Measurements from ENCODE around the gene AK5.

The AK5 gene

GRCh38 chr1:77539519-77540142, 257.8 kb downstream of the AK5 start:
- no peak overlapping the region for H3K4me3 ChIP-seq
- peak overlapping the region in 1 of 2 donors; percentile 66 for H3K27ac ChIP-seq

GRCh38 chr1:77540501-77541161, 258.8 kb downstream of the AK5 start:
- no peak for TF ChIP-seq CTCF (IDR thresholded peaks at IDR 0.05)
- Histone ChIP-seq H3K27ac (no peak overlapping the region), H3K4me3 (no peak overlapping the region)
- no peak for DNase-seq (ENCODE audit: low spot score)

More at GRCh38 chr1:77539519-77540142, 257.8 kb downstream of the AK5 start:
- DNase-seq (ENCODE audit: low spot score) = no peak
- no peak for TF ChIP-seq CTCF (IDR thresholded peaks at IDR 0.05)

GRCh38 chr1:77541162-77541545, 259.3 kb downstream of the AK5 start:
- TF ChIP-seq CTCF (IDR thresholded peaks at IDR 0.05) = no peak
- no peak for DNase-seq (ENCODE audit: low spot score)
- H3K4me3 ChIP-seq = no peak overlapping the region
- H3K27ac ChIP-seq = no peak overlapping the region

- TF ChIP-seq CTCF (IDR thresholded peaks at IDR 0.05) = no peak
- no peak overlapping the region for H3K27ac ChIP-seq
Measured at GRCh38 chr1:77542813-77543420, 261.1 kb downstream of the AK5 start.

GRCh38 chr1:77543822-77544448, 262.1 kb downstream of the AK5 start:
- no peak for DNase-seq (ENCODE audit: low spot score)
- Histone ChIP-seq H3K27ac (no peak overlapping the region), H3K4me3 (no peak overlapping the region)
- no peak for TF ChIP-seq CTCF (IDR thresholded peaks at IDR 0.05)

More at GRCh38 chr1:77542813-77543420, 261.1 kb downstream of the AK5 start:
- H3K4me3 ChIP-seq = no peak overlapping the region
- no peak for DNase-seq (ENCODE audit: low spot score)

- Histone ChIP-seq H3K27ac (no peak overlapping the region), H3K4me3 (no peak overlapping the region)
- no peak for TF ChIP-seq CTCF (IDR thresholded peaks at IDR 0.05)
- no peak for DNase-seq (ENCODE audit: low spot score)
Measured at GRCh38 chr1:77544845-77545244, 263.0 kb downstream of the AK5 start.
